HG03097 (cell line): ENCODE measurements around the gene HLA-DRB1.
"Not testable (repeated sequence)": the region's sequence is repeated elsewhere in the genome, so short reads cannot be mapped to it uniquely, and the experiment has no call there.

Source experiments
- ATAC-seq: cut with Tn5 transposase; IDR thresholded peaks from one replicate; pipeline ENCODE4 v1.9.1; 2021; ENCODE audit not compliant: unreplicated experiment, low FRiP score

Gene HLA-DRB1

GRCh38 chr6:32565511-32565910 is 24.1 kb downstream of the HLA-DRB1 start:
- no peak for ATAC-seq

- no peak for ATAC-seq
These were observed 26.7 kb downstream of the HLA-DRB1 start for GRCh38 chr6:32562940-32563339.

GRCh38 chr6:32559747-32560146 is 29.9 kb downstream of the HLA-DRB1 start:
- no peak for ATAC-seq

- ATAC-seq: no peak
These were observed 31.1 kb downstream of the HLA-DRB1 start for GRCh38 chr6:32558426-32559057.

GRCh38 chr6:32554116-32554965 is 35.3 kb downstream of the HLA-DRB1 start:
- ATAC-seq: no peak

- ATAC-seq: no peak
These were observed 36.5 kb downstream of the HLA-DRB1 start for GRCh38 chr6:32553037-32553742.

GRCh38 chr6:32551410-32551809 is 38.2 kb downstream of the HLA-DRB1 start:
- no peak for ATAC-seq

- ATAC-seq: no peak
These were observed 49.8 kb downstream of the HLA-DRB1 start for GRCh38 chr6:32539839-32540238.

GRCh38 chr6:32530431-32530793 is 59.2 kb downstream of the HLA-DRB1 start:
- ATAC-seq: not testable (repeated sequence)

GRCh38 chr6:32529697-32530430 is 59.8 kb downstream of the HLA-DRB1 start, which contains the start of gene HLA-DRB5:
TSS of gene HLA-DRB5 (minus strand) at chr6:32530287. CDS start at chr6:32530224, 63 bp downstream.
- no peak for ATAC-seq
